Spleen (tissue), 7 donors: ENCODE measurements around the gene SLC6A18.

Experiments used
- CTCF ChIP-seq, 11 experiments: fragments of 200-600 bp in 7 of 11; fragments of 450-650 bp in 4 of 11; sonication (generic) in 4 of 11; IDR thresholded peaks in 8 of 11; conservative IDR thresholded peaks in 3 of 11; 1 replicate in 7 of 11; 2 replicates in 4 of 11; pipeline versions ENCODE4 v1.4.0 to v1.8.0; 2016 to 2021; ENCODE audit warnings: antibody characterized with exemption in 11 of 11, inconsistent platforms in 4 of 11, mild to moderate bottlenecking in 1 of 11
- POLR2A ChIP-seq, 3 donors: fragments of 450-650 bp; IDR thresholded peaks; one replicate each; pipeline ENCODE4 v1.5.1; 2017; ENCODE audit warnings: antibody characterized with exemption in 3 of 3, mild to moderate bottlenecking in 1 of 3
- POLR2AphosphoS5 ChIP-seq, 3 donors: sonication (generic); formaldehyde crosslinking; IDR thresholded peaks; one replicate each; pipeline ENCODE4 v1.5.1; 2017; ENCODE audit warnings: antibody characterized with exemption in 3 of 3
- donor health status: DM: no; HTN: no; CAD: no; lungs with moderate emphysema.
- donor health status: DM: no; HTN: no; CAD: no.
- donor health status: DM: no; HTN: no; CAD: no.

- TF ChIP-seq CTCF (IDR thresholded peaks at IDR 0.05 in 8 of 11, conservative IDR thresholded peaks at IDR 0.05 in 3 of 11), result no peak
- TF ChIP-seq POLR2A (IDR thresholded peaks at IDR 0.05), result no peak
- TF ChIP-seq POLR2AphosphoS5 (IDR thresholded peaks at IDR 0.05), result peak in 1 of 3 donors; percentile 48
These were observed 43.5 kb upstream of the SLC6A18 start for GRCh38 chr5:1181451-1182359.
